Activated T-cell treated with anti-CD3 and anti-CD28 coated beads, Interleukin-2, amount 50 U/mL, for 4 hours (primary cell): ENCODE results near the gene GGT5. TPM values are rescaled to one million over a fixed set of nuclear protein-coding genes. Genes with fewer than 3 reads are reported as not detected.
"Not testable (repeated sequence)": the region's sequence is repeated elsewhere in the genome, so short reads cannot be mapped to it uniquely, and the experiment has no call there.

Experiments used
- ATAC-seq, 2 donors: fragments of 200-7000 bp; cut with Tn5 transposase; one replicate each; pipeline ENCODE4 v1.10.0; 2021
- DNase-seq: peaks from one replicate; pipeline ENCODE4 v3.0.0-alpha.2; 2020
- H3K27me3 Mint-ChIP-seq: one replicate; pipeline ENCODE4 v1.8.0; 2021; ENCODE audit warnings: low read depth, mixed read lengths
- H3K36me3 Mint-ChIP-seq: one replicate; pipeline ENCODE4 v1.8.0; 2022; ENCODE audit warnings: mixed read lengths; ENCODE audit not compliant: insufficient read depth
- H3K4me1 Mint-ChIP-seq: one replicate; pipeline ENCODE4 v1.8.0; 2021; ENCODE audit warnings: low read depth, mixed read lengths
- H3K4me3 Mint-ChIP-seq: one replicate; pipeline ENCODE4 v1.8.0; 2021; ENCODE audit warnings: mild to moderate bottlenecking, moderate library complexity, mixed read lengths
- H3K9me3 Mint-ChIP-seq: one replicate; pipeline ENCODE4 v1.8.0; 2021; ENCODE audit warnings: mixed read lengths
- total RNA-seq, 3 donors: library from RNA; stranded (reverse); gene quantifications; one replicate each; pipeline ENCODE4 v1.2.1, GENCODE V29; 2021

The GGT5 gene, protein sequence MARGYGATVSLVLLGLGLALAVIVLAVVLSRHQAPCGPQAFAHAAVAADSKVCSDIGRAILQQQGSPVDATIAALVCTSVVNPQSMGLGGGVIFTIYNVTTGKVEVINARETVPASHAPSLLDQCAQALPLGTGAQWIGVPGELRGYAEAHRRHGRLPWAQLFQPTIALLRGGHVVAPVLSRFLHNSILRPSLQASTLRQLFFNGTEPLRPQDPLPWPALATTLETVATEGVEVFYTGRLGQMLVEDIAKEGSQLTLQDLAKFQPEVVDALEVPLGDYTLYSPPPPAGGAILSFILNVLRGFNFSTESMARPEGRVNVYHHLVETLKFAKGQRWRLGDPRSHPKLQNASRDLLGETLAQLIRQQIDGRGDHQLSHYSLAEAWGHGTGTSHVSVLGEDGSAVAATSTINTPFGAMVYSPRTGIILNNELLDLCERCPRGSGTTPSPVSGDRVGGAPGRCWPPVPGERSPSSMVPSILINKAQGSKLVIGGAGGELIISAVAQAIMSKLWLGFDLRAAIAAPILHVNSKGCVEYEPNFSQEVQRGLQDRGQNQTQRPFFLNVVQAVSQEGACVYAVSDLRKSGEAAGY
- total RNA-seq: under 1 TPM in 2 of 3 donors, not detected in 1; 0.11 to 0.19 TPM

DNA sequence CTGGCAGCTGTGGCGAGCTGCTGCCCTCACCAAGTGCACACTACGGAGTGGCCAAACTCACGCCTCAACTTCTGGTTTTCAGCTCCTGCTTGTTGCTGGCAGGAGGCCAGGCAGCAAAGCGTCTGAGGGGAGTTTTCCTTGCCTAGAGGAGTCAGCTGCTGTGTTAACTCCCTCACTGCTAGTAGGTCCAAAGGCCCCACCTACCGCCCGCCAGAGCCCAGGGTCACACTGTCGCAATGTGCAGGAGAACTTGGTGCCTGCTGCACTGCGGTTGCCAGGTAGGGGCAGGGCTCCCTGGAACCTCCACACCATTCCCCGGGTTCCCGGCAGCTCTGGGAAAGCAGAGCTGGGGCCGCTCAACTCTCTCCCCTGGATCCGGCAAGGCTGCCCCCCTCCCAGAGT, at the start of gene GGT5:
GGT5 (minus strand) TSS at position 53 of the 402 bp plus-strand sequence. CDS start 357 bp downstream, outside the sequence.
- peaks cover 36% of the 10 kb centered on the region for H3K4me1 Mint-ChIP-seq
- DNase-seq, H3K4me3 Mint-ChIP-seq, H3K36me3 Mint-ChIP-seq, H3K27me3 Mint-ChIP-seq, ATAC-seq, H3K9me3 Mint-ChIP-seq: not testable (repeated sequence)

DNA sequence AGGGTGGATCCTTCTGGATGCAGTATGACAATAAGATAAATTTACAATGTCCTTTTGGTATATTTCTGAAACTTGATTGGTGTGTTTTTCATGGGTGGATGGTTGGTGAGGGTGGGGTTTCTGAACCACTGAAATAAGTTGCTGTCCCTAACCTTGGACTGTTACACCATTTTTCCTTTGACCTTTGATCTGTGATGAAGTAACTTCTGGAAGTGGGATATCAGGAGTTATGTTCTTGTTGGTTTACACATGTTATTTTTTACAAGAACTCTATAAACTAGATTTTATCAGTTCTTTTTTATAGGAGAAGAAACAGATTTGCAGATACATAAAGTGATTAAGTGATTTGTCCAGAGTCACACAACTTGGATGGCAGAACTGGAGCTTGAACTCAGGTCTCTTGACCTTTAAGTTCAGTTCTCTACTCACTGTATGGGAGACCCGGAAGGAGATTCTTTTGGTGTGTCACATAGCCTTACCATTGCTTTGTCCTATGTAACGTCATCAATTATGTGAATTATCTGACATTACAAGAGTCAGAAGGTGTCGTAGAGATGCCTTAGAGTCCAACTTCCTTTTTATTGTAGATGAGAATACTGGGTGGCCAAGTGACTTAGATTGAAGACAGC, 47.4 kb upstream of the GGT5 start:
- H3K4me3 Mint-ChIP-seq, ATAC-seq, H3K36me3 Mint-ChIP-seq, H3K27me3 Mint-ChIP-seq, H3K9me3 Mint-ChIP-seq, DNase-seq: not testable (repeated sequence)
- H3K4me1 Mint-ChIP-seq: peaks cover 22% of the 10 kb centered on the region

DNA sequence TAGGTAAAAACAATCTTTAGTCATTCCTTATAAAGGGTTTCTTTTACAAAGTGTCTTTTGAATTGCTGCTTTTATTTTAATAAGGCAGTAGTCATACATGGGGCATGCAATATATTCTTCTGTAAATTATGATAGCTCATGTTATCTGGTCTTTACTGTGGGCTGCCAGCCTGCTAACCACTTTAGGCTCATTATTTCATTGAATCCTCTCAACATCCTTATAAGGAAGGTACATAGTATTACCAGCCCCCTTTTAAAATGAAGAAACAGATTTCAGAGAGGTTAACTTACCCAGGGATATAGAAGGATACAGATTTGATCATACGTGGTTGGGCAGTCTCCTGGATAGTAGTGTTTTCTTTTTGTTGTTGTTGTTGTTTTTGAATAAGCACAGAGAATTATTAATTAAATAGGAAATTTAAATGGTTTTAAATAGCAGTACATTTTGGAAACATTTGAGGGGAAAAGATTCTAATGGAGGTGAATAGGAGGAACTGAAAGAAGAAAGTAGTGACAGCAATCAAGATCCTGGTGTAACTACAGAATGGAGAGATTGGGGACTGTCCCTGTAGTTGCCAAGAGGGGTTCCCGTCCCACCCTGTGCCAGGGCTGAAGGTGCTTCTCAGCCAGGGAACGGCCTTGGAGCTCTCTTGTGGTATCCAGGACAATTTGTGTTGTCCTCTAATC, 46.8 kb upstream of the GGT5 start:
- Mint-ChIP-seq H3K9me3 (no peaks in the 10 kb centered on the region), H3K4me1 (peaks cover 22% of the 10 kb centered on the region), H3K27me3 (no peaks in the 10 kb centered on the region), H3K4me3 (no peak overlapping the region), H3K36me3 (no peaks in the 10 kb centered on the region)
- ATAC-seq (no peak), DNase-seq (no peak)

DNA sequence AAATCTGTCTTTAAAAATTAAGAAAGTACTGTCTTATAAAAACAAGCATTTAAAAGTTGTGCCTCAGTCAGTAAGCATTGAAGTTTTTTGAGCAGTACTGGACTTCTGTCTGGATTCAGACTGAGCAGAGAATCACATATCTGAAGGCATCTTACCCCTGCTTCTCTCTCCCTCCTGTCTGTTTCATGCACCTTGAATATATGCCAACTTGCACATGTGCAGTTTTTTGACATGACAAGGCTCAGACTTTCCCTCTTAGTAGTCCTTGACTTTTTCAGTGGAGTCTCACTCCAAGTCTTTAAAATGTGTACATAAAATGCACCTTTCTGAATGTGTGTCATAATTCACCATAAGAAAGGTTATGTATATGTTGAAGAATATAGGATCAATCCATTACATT, 45.6 kb upstream of the GGT5 start:
- H3K27me3 Mint-ChIP-seq: no peaks in the 10 kb centered on the region
- H3K36me3 Mint-ChIP-seq: no peaks in the 10 kb centered on the region
- DNase-seq (no peak), ATAC-seq (no peak)
- H3K4me1 Mint-ChIP-seq: peaks cover 33% of the 10 kb centered on the region
- H3K9me3 Mint-ChIP-seq: no peaks in the 10 kb centered on the region
- H3K4me3 Mint-ChIP-seq: no peak overlapping the region

DNA sequence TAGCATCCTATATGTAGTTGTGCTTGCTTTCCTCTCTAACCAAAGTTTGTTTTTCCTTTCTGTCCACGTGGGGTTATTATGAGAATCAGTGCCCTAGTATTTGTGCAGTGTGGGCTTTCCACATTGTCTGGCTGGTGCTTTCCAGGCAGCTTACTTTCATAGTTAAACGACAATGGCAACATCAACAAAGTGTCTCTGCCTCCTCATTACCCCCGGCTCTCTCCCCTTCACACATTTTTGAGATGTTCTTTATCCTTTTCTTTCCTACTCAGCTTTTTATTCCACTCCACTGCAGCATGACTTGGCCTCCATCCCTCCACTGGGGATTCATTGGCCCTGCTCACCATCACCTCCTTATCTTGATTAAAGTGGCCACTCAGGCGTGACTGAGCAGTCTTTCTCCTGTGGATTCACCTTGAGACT, 44.9 kb upstream of the GGT5 start:
- H3K27me3 Mint-ChIP-seq: no peaks in the 10 kb centered on the region
- peaks cover 40% of the 10 kb centered on the region for H3K4me1 Mint-ChIP-seq
- H3K9me3 Mint-ChIP-seq: no peaks in the 10 kb centered on the region
- no peaks in the 10 kb centered on the region for H3K36me3 Mint-ChIP-seq
- ATAC-seq (no peak), DNase-seq (no peak)
- H3K4me3 Mint-ChIP-seq: no peak overlapping the region

DNA sequence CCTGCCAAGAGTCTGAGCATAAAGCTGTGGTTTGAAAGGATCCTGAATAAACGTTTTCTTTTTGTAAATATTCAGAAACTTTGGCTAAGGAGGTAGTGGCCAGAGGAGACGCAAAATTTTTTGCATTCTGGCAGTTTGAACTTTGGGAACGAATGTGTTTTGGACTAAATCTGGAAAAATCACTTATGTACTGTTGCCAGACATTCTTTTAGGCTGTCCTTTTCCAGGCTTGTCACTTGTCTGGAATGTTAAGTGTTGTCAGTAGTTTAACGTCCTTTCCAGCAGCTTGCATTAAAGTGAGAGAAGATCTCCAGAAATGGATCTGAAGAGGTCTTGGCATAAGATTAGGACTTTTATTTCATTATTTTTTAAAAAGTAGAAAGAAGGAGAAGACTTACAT, 44.2 kb upstream of the GGT5 start:
- ATAC-seq: no peak
- no peak for DNase-seq
- no peak overlapping the region for H3K4me3 Mint-ChIP-seq
- H3K4me1 Mint-ChIP-seq: peaks cover 45% of the 10 kb centered on the region
- no peaks in the 10 kb centered on the region for H3K27me3 Mint-ChIP-seq
- H3K36me3 Mint-ChIP-seq: no peaks in the 10 kb centered on the region
- no peaks in the 10 kb centered on the region for H3K9me3 Mint-ChIP-seq

DNA sequence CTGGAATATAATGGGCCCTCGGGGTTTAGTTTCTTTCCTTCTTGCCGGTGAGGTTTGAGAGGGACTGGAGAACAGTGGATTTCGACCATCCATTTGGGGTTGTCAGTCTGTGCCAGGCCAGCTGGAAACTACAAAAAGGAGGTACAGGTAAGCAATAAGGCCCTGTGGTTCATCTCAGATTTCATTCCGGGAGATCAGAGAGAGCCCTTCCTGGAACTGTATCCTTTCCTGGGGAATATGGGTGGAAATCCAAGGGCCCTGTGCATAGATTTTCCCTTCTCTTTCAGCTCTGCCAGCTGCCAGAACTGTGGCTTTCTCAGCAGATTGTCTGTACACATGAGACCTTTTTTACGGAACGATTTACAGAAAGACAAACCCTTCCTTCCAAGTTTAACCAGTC, 42.9 kb upstream of the GGT5 start:
- not testable (repeated sequence) for H3K36me3 Mint-ChIP-seq, H3K9me3 Mint-ChIP-seq, DNase-seq, H3K27me3 Mint-ChIP-seq, ATAC-seq, H3K4me3 Mint-ChIP-seq
- H3K4me1 Mint-ChIP-seq: peaks cover 52% of the 10 kb centered on the region

DNA sequence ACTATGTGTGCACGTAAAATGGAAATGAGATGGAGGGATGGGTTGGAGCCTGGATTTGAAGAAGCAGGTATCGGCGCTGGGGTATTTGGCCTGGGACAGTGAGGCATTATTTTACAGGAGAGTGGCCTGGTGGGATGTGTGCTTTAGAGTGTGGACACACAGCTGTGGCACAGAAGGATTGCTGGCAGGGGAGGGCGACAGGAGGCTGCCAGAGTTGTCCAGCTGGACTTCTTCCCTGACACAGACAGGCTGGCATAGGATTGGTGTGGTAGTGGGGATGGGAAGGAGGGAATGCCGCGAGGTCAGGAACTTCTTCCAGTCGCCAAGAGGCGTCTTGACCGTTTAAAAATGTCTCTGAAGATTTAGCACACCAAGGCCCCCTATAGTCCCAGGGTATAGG, 42.3 kb upstream of the GGT5 start:
- peaks cover 55% of the 10 kb centered on the region for H3K4me1 Mint-ChIP-seq
- not testable (repeated sequence) for H3K27me3 Mint-ChIP-seq, H3K9me3 Mint-ChIP-seq, H3K36me3 Mint-ChIP-seq, H3K4me3 Mint-ChIP-seq, DNase-seq, ATAC-seq

DNA sequence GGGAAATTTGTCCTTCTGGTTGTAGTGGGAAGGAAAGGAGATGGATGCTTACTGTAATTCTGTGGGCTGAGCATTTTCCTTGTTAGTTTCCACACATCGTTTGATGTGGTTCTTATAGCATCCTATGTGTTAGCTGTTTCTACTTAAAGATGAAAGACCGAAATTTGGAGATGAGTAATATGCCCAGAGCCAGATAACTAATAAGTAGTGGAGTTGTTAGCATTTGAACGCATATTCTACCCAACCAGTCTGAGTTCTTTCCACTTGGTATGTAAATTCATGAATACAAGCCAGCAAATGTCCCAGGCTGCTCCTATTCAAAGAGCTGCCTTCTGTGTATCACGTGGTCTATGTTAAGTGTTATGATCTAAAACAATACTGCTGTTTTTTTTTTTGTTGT, 40.4 kb upstream of the GGT5 start:
- Mint-ChIP-seq H3K9me3 (no peaks in the 10 kb centered on the region), H3K27me3 (no peaks in the 10 kb centered on the region), H3K4me3 (peak overlapping the region; percentile 17), H3K4me1 (peaks cover 57% of the 10 kb centered on the region), H3K36me3 (peaks cover 4% of the 10 kb centered on the region)
- DNase-seq (no peak), ATAC-seq (peak; percentile 92 to 94)

DNA sequence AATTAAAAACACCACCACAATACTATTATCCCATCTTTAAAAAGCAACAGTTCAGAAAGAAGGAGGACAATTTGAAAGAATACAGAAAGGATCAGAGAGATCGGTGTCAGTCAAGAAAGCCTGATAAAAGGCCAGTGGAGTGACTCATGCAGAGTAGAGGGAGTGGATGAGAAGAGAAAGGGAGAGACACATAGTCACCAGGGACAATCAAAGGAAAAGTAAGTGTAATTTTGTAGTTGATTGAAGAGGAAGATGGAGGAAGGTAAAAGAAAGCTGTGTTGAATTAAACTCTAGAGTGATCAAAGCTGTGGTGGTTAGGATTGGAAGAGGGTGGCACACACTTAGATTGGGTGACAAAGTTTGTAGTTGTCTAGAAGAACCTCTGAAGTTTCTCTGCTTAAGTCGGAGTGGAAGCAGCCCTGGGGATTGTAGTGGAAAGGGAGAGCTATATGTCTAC, 39.9 kb upstream of the GGT5 start:
- DNase-seq (no peak), ATAC-seq (peak; percentile 71 to 72)
- no peaks in the 10 kb centered on the region for H3K9me3 Mint-ChIP-seq
- H3K4me1 Mint-ChIP-seq: peaks cover 54% of the 10 kb centered on the region
- H3K27me3 Mint-ChIP-seq: no peaks in the 10 kb centered on the region
- H3K4me3 Mint-ChIP-seq: peak overlapping the region; percentile 17
- H3K36me3 Mint-ChIP-seq: peaks cover 4% of the 10 kb centered on the region

DNA sequence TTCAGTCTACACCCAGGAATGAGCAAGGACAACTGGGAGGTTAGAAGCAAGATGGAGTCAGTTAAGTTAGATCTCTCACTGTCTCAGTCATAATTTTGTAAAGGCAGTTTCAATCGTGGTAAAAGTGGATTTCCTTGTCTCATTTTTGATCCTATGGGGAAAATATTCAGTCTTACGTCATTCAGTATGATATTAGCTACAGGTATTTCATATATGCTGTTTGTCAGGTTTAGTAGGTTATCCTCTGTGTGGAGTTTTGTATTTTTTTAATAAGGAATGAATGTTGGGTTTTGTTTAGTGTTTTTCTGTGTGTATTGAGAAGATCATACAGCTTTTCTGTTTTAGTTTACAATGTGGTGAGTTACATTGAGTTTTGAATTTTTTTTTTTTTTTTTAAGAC, 37.5 kb upstream of the GGT5 start:
- Mint-ChIP-seq H3K4me1 (peaks cover 59% of the 10 kb centered on the region), H3K4me3 (no peak overlapping the region)

DNA sequence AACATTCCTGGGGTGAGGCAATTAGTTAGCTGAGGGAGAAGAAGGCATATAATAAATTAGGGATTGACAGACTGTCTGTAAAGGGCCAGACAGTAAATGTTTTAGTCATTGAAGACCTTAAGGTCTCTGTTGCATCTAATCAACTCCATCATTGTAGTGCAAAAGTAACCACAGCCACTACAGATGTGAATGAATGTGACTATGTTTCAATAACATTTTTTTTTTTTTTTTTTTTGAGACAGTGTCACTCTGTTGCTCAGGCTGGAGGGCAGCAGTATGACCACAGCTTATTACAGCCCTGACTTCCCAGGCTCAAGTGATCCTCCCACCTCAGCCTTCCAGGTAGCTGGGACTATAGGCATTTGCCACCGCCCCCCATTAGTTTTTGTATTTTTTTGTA, 35.5 kb upstream of the GGT5 start:
- not testable (repeated sequence) for H3K9me3 Mint-ChIP-seq

More for the DNA sequence above, 37.5 kb upstream of the GGT5 start:
- Mint-ChIP-seq H3K9me3 (no peaks in the 10 kb centered on the region), H3K27me3 (no peaks in the 10 kb centered on the region), H3K36me3 (peaks cover 5% of the 10 kb centered on the region)
- ATAC-seq (no peak), DNase-seq (no peak)

DNA sequence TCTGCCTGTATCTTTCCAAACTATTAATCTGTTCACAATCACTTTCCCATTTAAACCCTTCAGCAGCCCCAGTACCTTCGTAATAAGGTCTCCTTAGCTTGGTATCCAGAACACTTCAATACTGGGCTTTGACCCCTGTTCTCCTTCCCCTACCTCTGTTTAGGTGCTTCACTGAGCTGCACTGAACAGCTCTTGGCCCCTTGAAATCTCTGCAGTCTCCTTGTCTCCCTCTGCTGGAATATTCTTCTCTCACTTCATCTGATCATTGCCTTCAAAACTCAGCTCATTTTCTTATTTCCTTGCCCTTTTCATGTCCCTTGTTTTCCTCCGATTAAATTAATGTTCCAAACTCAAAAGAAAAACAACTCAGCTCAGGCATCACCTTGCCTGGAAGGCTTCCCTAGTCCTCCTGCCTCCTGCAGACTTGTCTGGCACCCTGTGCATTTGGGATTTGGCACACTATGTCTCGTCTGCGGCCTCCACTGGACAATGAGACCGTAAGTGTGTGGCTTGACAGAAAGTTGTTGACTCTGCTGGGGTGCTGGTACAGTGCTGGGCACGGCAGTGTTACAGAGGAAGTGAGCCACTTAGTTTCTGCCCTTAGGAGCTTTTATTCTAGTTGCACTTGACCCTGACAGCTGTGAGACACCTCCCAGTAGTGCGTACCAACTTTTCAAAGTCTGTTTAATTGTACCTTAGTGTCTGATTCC, 30.0 kb upstream of the GGT5 start:
- not testable (repeated sequence) for H3K9me3 Mint-ChIP-seq, DNase-seq, H3K4me3 Mint-ChIP-seq, ATAC-seq, H3K27me3 Mint-ChIP-seq
- Mint-ChIP-seq H3K36me3 (peaks cover 10% of the 10 kb centered on the region), H3K4me1 (peaks cover 55% of the 10 kb centered on the region)

More for the DNA sequence above, 35.5 kb upstream of the GGT5 start:
- H3K27me3 Mint-ChIP-seq, DNase-seq, H3K4me3 Mint-ChIP-seq, ATAC-seq: not testable (repeated sequence)
- peaks cover 12% of the 10 kb centered on the region for H3K36me3 Mint-ChIP-seq
- H3K4me1 Mint-ChIP-seq: peaks cover 54% of the 10 kb centered on the region

DNA sequence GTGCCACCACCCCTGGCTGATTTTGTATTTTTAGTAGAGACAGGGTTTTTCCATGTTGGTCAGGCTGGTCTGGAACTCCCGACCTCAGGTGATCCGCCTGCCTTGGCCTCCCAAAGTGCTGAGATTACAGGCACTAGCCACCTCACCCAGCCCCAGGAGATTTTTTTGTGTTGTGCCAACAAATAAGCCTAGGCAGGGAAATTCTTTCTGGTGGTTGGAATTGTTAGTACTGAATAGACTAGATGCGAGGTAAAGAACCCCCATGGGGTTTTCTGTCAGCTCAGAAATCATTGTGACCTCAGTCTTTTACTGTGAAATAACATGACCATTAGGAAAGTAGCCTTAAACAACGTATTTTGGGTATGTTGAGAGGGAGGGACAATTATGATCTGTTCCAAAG, 29.0 kb upstream of the GGT5 start:
- ATAC-seq, H3K9me3 Mint-ChIP-seq, H3K4me3 Mint-ChIP-seq, H3K27me3 Mint-ChIP-seq, DNase-seq: not testable (repeated sequence)
- Mint-ChIP-seq H3K4me1 (peaks cover 49% of the 10 kb centered on the region), H3K36me3 (peaks cover 10% of the 10 kb centered on the region)
